ENCODE measurements around the gene DDB1. TPM values are rescaled to one million over a fixed set of nuclear protein-coding genes. Genes with fewer than 3 reads are reported as not detected.

The DDB1 gene
- total and polyA plus RNA-seq, 2 of the 13 experiments (the other 11 are each of a cell fraction or from before 2014, with no cell fraction given): 217 to 266 TPM

DNA sequence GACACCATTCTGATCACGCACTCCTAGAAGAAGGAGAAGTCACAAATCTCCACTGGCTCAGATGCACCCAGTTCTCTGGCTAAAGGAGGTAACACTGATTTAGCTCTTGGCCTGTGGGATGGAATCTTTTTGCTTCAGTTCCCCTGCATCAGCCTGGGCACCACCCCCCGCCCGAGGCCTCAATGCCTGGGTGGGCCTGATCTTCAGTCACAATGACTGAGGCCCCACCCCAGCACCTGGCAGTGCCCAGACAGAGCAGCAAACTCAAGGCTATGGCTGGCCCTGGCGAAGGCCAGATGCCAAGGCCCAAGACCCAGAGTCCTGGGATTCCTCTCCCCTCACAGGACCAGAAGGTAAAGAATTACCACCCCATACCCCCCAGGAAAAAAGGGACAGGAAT lies 23.8 kb upstream of the DDB1 start:
- Histone ChIP-seq H3K79me2 (ENCODE audit: insufficient read depth, low read length) (no peaks in the 10 kb centered on the region), H3K27ac (ENCODE audit: extremely low read length, insufficient read depth, low read length) (no peak overlapping the region), H2AFZ (ENCODE audit: low read length) (no peak overlapping the region), H3K36me3 (replicated peaks in 1 of 2; ENCODE audit: control insufficient read depth in 1 of 2, insufficient read depth in 2 of 2, low read length in 2 of 2) (peaks cover 0 to 3% of the 10 kb centered on the region in 2 experiments; a peak in 2 of 5 replicates), H3K27me3 (ENCODE audit: control insufficient read depth in 1 of 2, insufficient read depth in 2 of 2, low read length in 2 of 2) (no peaks in the 10 kb centered on the region), H3K9ac (ENCODE audit: insufficient read depth, low read depth, low read length) (no peak overlapping the region), H4K20me1 (ENCODE audit: insufficient read depth, low read length) (no peaks in the 10 kb centered on the region), H3K4me2 (ENCODE audit: low read depth, low read length) (no peak overlapping the region), H3K4me3 (replicated peaks in 1 of 3; ENCODE audit: insufficient read depth in 1 of 3, low read depth in 2 of 3, low read length in 3 of 3) (no peak overlapping the region), H3K4me1 (ENCODE audit: insufficient read depth, low read length) (peaks cover 26% of the 10 kb centered on the region), H3K9me3 (ENCODE audit: low read length) (no peaks in the 10 kb centered on the region)
- CTCF ChIA-PET (ENCODE audit: low intra/inter-chr PET ratio, low total read pairs): no interaction called here
- WGBS (ENCODE audit: low lambda C conversion rate): 100% methylated on average over 4 of the region's 4 CpGs
- ATAC-seq: no peak; the same call in 2 of the 3 replicates
- intact Hi-C loops (cut with micrococcal nuclease; ENCODE audit: unreplicated experiment): no loop called here
- BruUV-seq (replicated peaks): no TSS peak
- no peak for DNase-seq (ENCODE audit: low spot score)
- in situ Hi-C loops (cut with HindIII; ENCODE audit: extremely low pct_ligation_motif_present, low pct_unique_long_range_greater_than_20kb): no loop called here
- FAIRE-seq: no peak
- no peak for TF ChIP-seq ZKSCAN5 (CRISPR knock-in tag; IDR thresholded peaks at IDR 0.05)
- no peak for TF ChIP-seq ZNF446 (CRISPR knock-in tag; IDR thresholded peaks at IDR 0.05)
- TF ChIP-seq SMARCC2 (IDR thresholded peaks at IDR 0.05): no peak
- no peak for TF ChIP-seq ZNF260 (CRISPR knock-in tag; IDR thresholded peaks at IDR 0.05; ENCODE audit: borderline replicate concordance, low read depth)
- TF ChIP-seq, protein P1, sequence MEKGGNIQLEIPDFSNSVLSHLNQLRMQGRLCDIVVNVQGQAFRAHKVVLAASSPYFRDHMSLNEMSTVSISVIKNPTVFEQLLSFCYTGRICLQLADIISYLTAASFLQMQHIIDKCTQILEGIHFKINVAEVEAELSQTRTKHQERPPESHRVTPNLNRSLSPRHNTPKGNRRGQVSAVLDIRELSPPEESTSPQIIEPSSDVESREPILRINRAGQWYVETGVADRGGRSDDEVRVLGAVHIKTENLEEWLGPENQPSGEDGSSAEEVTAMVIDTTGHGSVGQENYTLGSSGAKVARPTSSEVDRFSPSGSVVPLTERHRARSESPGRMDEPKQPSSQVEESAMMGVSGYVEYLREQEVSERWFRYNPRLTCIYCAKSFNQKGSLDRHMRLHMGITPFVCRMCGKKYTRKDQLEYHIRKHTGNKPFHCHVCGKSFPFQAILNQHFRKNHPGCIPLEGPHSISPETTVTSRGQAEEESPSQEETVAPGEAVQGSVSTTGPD (CRISPR knock-in tag; IDR thresholded peaks at IDR 0.05): no peak
- TF ChIP-seq ATAD3A (CRISPR knock-in tag; IDR thresholded peaks at IDR 0.05): no peak
- no peak for TF ChIP-seq POGZ (CRISPR knock-in tag; IDR thresholded peaks at IDR 0.05)
- TF ChIP-seq RFXAP (CRISPR knock-in tag; IDR thresholded peaks at IDR 0.05; ENCODE audit: borderline replicate concordance): no peak
- no peak for TF ChIP-seq ZFP36 (IDR thresholded peaks at IDR 0.05; ENCODE audit: borderline replicate concordance, low read depth, low read length, partially characterized antibody)
- TF ChIP-seq, protein P2, sequence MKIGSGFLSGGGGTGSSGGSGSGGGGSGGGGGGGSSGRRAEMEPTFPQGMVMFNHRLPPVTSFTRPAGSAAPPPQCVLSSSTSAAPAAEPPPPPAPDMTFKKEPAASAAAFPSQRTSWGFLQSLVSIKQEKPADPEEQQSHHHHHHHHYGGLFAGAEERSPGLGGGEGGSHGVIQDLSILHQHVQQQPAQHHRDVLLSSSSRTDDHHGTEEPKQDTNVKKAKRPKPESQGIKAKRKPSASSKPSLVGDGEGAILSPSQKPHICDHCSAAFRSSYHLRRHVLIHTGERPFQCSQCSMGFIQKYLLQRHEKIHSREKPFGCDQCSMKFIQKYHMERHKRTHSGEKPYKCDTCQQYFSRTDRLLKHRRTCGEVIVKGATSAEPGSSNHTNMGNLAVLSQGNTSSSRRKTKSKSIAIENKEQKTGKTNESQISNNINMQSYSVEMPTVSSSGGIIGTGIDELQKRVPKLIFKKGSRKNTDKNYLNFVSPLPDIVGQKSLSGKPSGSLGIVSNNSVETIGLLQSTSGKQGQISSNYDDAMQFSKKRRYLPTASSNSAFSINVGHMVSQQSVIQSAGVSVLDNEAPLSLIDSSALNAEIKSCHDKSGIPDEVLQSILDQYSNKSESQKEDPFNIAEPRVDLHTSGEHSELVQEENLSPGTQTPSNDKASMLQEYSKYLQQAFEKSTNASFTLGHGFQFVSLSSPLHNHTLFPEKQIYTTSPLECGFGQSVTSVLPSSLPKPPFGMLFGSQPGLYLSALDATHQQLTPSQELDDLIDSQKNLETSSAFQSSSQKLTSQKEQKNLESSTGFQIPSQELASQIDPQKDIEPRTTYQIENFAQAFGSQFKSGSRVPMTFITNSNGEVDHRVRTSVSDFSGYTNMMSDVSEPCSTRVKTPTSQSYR (CRISPR knock-in tag; IDR thresholded peaks at IDR 0.05; ENCODE audit: borderline replicate concordance): no peak
- POLR2A ChIA-PET: interaction anchor here (1.0 to 9.9 kb wide), 2 partner anchors 13 to 22 kb away, joined by 3 to 146 read pairs; partner anchors contain the start of genes DDB1 and TKFC
